Measurements from ENCODE around the gene MYH7B. TPM values are rescaled to one million over a fixed set of nuclear protein-coding genes. Genes with fewer than 3 reads are reported as not detected.

The MYH7B gene
- total RNA-seq, 1 experiment from 2014 or later: not detected

GRCh38 chr20:35004051-35004725, 48.5 kb downstream of the MYH7B start:
- DNase-seq (ENCODE audit: low read depth): no peak

DNA sequence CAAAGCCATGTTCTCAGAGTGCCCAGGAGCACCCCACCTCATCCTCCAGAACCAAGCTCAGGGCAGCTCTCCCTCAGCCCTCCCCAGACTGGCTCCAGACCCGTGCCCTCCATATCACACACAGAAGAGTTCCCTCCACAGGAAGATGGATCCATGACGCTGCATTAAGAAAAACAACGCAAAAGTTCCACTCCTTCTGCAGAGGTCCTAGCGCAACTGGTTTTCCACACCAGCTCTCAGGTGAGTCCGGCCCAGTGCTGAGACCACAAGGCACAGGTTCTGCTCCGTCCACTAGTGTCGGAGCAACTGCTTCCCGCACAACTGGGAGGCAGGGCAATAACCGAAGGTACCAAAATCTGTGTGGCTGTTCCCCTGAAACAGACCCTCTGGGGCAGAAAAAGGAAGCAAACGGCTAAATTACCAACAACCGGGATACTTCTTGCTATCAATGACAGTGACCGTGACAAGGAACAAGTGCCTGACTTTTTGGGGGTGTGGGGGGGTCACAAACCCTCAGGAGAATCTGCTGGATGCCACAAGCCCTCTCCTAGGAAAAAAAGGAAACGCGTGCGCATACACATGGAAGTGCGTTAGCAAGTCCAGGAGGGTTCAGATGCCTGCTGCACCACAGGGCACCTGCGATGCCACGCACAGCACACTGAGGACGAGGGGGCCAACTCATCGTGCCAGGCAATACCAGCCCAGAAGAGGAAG, 49.2 kb downstream of the MYH7B start:
- DNase-seq (ENCODE audit: low read depth): no peak

Other genes with a start within 250 kb of the MYH7B start
- 2.2 and 7.8 TPM in 2 replicates for gene NCOA6, start 130.2 kb upstream of the MYH7B start, total RNA-seq (2014; rRNA removed; shearing (Covaris generic))
- 1.5 and 2.1 TPM in 2 replicates for gene GGT7, start 83.0 kb upstream of the MYH7B start, total RNA-seq (2014; rRNA removed; shearing (Covaris generic))
- 11.7 and 17.3 TPM in 2 replicates for gene ACSS2, start 79.3 kb upstream of the MYH7B start, total RNA-seq (2014; rRNA removed; shearing (Covaris generic))
- 79.0 and 90.2 TPM in 2 replicates for gene GSS, start 62 bp upstream of the MYH7B start, total RNA-seq (2014; rRNA removed; shearing (Covaris generic))
- 20.2 and 25.7 TPM in 2 replicates for gene TRPC4AP, start 136.9 kb downstream of the MYH7B start, total RNA-seq (2014; rRNA removed; shearing (Covaris generic))
- 22.7 and 25.9 TPM in 2 replicates for gene EDEM2, start 191.5 kb downstream of the MYH7B start, total RNA-seq (2014; rRNA removed; shearing (Covaris generic))
- 20.9 and 21.8 TPM in 2 replicates for gene PROCR, start 216.2 kb downstream of the MYH7B start, total RNA-seq (2014; rRNA removed; shearing (Covaris generic))